Tibial nerve (tissue), 4 donors: ENCODE results near the gene KLRF1.

Source experiments
- CTCF ChIP-seq, 5 experiments: fragments of 200-600 bp in 3 of 5; fragments of 450-650 bp in 2 of 5; sonication (generic) in 3 of 5; IDR thresholded peaks; one replicate each; pipeline ENCODE4 v1.5.1; 2016 to 2019; ENCODE audit warnings: antibody characterized with exemption in 5 of 5, mild to moderate bottlenecking in 3 of 5, moderate library complexity in 2 of 5
- EP300 ChIP-seq, 2 donors: sonication (generic); formaldehyde crosslinking; IDR thresholded peaks; one replicate each; pipeline ENCODE4 v1.6.1; 2017; ENCODE audit warnings: antibody characterized with exemption in 2 of 2, mild to moderate bottlenecking in 1 of 2
- POLR2A ChIP-seq, 2 donors: fragments of 450-650 bp; IDR thresholded peaks; one replicate each; pipeline ENCODE4 v1.6.1; 2017; ENCODE audit warnings: antibody characterized with exemption in 2 of 2, mild to moderate bottlenecking in 2 of 2, moderate library complexity in 2 of 2

- TF ChIP-seq CTCF (IDR thresholded peaks at IDR 0.05) (no peak), EP300 (IDR thresholded peaks at IDR 0.05) (no peak), POLR2A (IDR thresholded peaks at IDR 0.05) (no peak)
Measured at GRCh38 chr12:9809338-9809737, 17.9 kb upstream of the KLRF1 start.
